ENCODE results near the gene ADGRV1.

Gene ADGRV1

GRCh38 chr5:90637731-90638130, 79.1 kb downstream of the ADGRV1 start:
- DNase-seq (ENCODE audit: extremely low read depth, low read depth): no peak
- TF ChIP-seq, protein P1, sequence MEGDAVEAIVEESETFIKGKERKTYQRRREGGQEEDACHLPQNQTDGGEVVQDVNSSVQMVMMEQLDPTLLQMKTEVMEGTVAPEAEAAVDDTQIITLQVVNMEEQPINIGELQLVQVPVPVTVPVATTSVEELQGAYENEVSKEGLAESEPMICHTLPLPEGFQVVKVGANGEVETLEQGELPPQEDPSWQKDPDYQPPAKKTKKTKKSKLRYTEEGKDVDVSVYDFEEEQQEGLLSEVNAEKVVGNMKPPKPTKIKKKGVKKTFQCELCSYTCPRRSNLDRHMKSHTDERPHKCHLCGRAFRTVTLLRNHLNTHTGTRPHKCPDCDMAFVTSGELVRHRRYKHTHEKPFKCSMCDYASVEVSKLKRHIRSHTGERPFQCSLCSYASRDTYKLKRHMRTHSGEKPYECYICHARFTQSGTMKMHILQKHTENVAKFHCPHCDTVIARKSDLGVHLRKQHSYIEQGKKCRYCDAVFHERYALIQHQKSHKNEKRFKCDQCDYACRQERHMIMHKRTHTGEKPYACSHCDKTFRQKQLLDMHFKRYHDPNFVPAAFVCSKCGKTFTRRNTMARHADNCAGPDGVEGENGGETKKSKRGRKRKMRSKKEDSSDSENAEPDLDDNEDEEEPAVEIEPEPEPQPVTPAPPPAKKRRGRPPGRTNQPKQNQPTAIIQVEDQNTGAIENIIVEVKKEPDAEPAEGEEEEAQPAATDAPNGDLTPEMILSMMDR (IDR thresholded peaks at IDR 0.05; ENCODE audit: low read depth, low read length): no peak

DNA sequence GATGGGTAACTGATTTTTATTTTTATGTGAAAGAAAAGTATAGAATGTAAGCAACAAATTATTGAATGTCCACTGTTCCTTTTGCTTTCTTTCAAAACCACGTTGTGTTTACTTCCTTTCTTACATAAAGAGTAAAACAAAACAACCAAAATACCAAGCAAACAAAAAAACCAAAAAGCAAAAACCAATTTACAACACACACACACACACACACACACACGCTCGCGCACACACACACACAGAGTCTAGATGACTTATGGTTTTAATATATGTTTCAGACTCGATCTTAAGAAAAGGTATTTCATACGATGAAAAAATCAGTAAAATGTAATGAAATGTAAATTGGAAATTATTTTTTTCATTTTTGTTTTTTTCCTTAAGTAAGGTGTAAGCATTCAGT, 80.3 kb downstream of the ADGRV1 start:
- TF ChIP-seq, protein P1 (IDR thresholded peaks at IDR 0.05; ENCODE audit: low read depth, low read length): no peak
- no peak for DNase-seq (ENCODE audit: extremely low read depth, low read depth)

- no peak for DNase-seq (ENCODE audit: extremely low read depth, low read depth)
- TF ChIP-seq, protein P1 (IDR thresholded peaks at IDR 0.05; ENCODE audit: low read depth, low read length): no peak
Measured at GRCh38 chr5:90640484-90641059, 82.0 kb downstream of the ADGRV1 start.

- TF ChIP-seq, protein P1 (IDR thresholded peaks at IDR 0.05; ENCODE audit: low read depth, low read length): no peak
- no peak for DNase-seq (ENCODE audit: extremely low read depth, low read depth)
Measured at GRCh38 chr5:90641528-90641927, 82.9 kb downstream of the ADGRV1 start.

GRCh38 chr5:90642706-90643229, 84.2 kb downstream of the ADGRV1 start:
- no peak for DNase-seq (ENCODE audit: extremely low read depth, low read depth)
- TF ChIP-seq, protein P1 (IDR thresholded peaks at IDR 0.05; ENCODE audit: low read depth, low read length): no peak

- no peak for DNase-seq (ENCODE audit: extremely low read depth, low read depth)
- TF ChIP-seq, protein P1 (IDR thresholded peaks at IDR 0.05; ENCODE audit: low read depth, low read length): no peak
Measured at GRCh38 chr5:90644132-90644531, 85.5 kb downstream of the ADGRV1 start.

DNA sequence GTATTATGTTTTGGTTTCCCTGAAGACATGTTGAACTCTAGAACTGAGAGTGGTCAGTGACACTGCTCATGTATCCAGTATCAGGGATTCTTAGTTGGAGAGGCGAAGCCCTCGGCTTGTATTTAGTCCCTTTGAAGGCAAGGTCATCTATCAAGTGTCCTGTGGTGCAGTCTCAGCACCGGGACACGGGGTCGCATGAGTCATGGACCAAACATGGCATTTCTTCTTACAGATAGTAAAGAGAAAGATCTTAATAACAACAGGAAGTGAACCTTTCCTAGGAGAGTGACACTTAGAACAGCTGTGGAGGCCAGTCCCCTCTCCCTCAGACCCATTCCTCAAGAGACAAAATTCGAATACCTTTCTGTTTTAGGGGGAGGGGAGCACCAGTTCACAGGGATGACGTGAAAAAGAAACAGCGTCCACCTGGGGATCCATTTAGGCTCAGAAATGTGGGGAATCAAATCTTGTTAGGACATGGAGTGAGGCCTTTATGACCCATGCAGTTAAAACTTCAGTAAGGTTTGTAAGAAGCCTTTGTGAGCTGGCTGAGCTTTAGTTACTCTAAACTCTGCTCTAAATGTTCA, 86.5 kb downstream of the ADGRV1 start:
- no peak for DNase-seq (ENCODE audit: extremely low read depth, low read depth)
- TF ChIP-seq, protein P1 (IDR thresholded peaks at IDR 0.05; ENCODE audit: low read depth, low read length): no peak

Data from AG09319 (cell line).